Kidney capillary endothelial cell (primary cell): ENCODE data around the gene MCHR1.
A peak's percentile ranks its signal among the peaks of the same experiment; 100 is the strongest.

Experiments
- DNase-seq: peaks from one replicate; pipeline ENCODE4 v3.0.0-alpha.2; 2018; ENCODE audit warnings: low spot score

The MCHR1 gene

GRCh38 chr22:40727070-40727963 is 48.0 kb downstream of the MCHR1 start:
- DNase-seq = no peak

GRCh38 chr22:40727964-40728615 is 48.8 kb downstream of the MCHR1 start:
- no peak for DNase-seq

- peak; percentile 7 for DNase-seq
Measured at GRCh38 chr22:40728731-40729189, 49.5 kb downstream of the MCHR1 start.

GRCh38 chr22:40729284-40729683 is 50.0 kb downstream of the MCHR1 start:
- no peak for DNase-seq
